ENCODE results near the gene ELP1.

ELP1 gene

DNA sequence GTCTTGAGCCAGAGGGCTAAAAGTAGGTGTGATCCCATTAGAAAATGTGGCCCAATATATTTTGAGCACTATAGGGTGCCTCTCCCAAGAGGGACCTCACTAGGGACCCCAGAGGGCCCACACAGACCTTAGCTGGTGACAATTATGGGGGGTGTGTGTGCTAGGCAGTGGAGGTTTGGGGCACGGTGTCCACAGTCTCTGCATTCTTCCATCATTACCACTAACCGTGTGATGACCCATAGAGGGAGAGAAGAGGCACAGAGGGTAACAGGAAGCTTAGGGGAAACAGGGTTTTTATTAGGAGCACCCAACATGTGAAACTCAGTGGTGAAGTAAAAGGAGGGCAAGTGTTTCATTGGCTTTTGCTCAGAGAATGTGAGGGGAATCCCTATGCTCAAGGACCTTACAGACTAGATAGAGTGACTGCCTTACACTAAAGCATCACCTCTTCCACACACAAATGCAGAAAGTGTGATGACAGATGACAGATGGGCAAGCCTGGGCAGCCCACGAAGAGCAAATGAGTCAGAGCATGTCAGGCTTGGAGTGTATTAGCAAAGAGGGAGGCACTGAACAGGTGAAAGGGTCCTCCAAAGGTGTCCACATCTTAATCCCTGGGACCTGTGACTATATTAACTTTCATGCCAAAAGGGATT lies 74.3 kb downstream of the ELP1 start:
- DNase-seq, result no peak
- Histone ChIP-seq H3K79me2 (ENCODE audit: low read length) (no peaks in the 10 kb centered on the region), H4K20me1 (ENCODE audit: insufficient read depth, low read length) (no peaks in the 10 kb centered on the region), H3K27ac (ENCODE audit: low read length) (no peak overlapping the region), H2AFZ (ENCODE audit: low read length) (no peak overlapping the region), H3K36me3 (replicated peaks; ENCODE audit: insufficient read depth, low read length) (no peaks in the 10 kb centered on the region), H3F3A (ENCODE audit: insufficient read depth, low read length) (no peaks in the 10 kb centered on the region), H3K9me3 (replicated peaks; ENCODE audit: insufficient read depth, low read length) (no peaks in the 10 kb centered on the region), H3K4me2 (ENCODE audit: low read depth, low read length) (no peak overlapping the region), H3K27me3 (replicated peaks; ENCODE audit: insufficient read depth, low read length) (no peaks in the 10 kb centered on the region), H3K9ac (ENCODE audit: low read length) (no peak overlapping the region), H3K4me1 (ENCODE audit: low read length) (no peaks in the 10 kb centered on the region), H3K4me3 (ENCODE audit: low read length) (no peak overlapping the region), H3K9me2 (replicated peaks; ENCODE audit: insufficient read depth, low read length) (no peaks in the 10 kb centered on the region)
- TF ChIP-seq EZH2phosphoT487 (IDR thresholded peaks at IDR 0.05; ENCODE audit: low read length) (no peak), EZH2 (optimal IDR thresholded peaks at IDR 0.05; ENCODE audit: low read depth, low read length) (no peak)

DNA sequence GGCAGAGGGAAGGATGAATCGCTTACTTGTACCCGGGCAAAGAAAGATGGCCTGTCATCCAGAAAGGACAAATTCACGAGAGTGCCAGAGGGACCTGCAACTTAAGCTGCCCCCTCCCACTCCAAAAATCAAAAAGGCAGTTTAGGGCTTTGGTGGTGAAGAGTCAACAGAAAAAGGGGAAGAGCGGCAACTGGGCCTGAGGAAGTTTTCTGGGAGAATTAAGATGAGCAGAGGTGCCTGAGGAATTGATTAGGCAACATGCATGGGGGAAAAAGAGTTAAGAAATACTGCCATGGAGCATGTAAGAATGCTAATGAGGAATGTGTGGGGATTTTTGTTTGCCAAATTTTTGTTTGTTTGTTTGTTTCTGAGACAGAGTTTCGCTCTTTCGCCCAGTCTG lies 76.4 kb downstream of the ELP1 start:
- TF ChIP-seq EZH2 (optimal IDR thresholded peaks at IDR 0.05; ENCODE audit: low read depth, low read length) (no peak), EZH2phosphoT487 (IDR thresholded peaks at IDR 0.05; ENCODE audit: low read length) (no peak)
- TF ChIP-seq, protein P1, sequence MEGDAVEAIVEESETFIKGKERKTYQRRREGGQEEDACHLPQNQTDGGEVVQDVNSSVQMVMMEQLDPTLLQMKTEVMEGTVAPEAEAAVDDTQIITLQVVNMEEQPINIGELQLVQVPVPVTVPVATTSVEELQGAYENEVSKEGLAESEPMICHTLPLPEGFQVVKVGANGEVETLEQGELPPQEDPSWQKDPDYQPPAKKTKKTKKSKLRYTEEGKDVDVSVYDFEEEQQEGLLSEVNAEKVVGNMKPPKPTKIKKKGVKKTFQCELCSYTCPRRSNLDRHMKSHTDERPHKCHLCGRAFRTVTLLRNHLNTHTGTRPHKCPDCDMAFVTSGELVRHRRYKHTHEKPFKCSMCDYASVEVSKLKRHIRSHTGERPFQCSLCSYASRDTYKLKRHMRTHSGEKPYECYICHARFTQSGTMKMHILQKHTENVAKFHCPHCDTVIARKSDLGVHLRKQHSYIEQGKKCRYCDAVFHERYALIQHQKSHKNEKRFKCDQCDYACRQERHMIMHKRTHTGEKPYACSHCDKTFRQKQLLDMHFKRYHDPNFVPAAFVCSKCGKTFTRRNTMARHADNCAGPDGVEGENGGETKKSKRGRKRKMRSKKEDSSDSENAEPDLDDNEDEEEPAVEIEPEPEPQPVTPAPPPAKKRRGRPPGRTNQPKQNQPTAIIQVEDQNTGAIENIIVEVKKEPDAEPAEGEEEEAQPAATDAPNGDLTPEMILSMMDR (IDR thresholded peaks at IDR 0.05; ENCODE audit: low read length), result no peak
- H3K27ac ChIP-seq (ENCODE audit: low read length), result no peak overlapping the region
- no peak overlapping the region for H2AFZ ChIP-seq (ENCODE audit: low read length)
- H3K9me3 ChIP-seq (replicated peaks; ENCODE audit: insufficient read depth, low read length), result no peaks in the 10 kb centered on the region
- no peak for DNase-seq
- no peak overlapping the region for H3K9ac ChIP-seq (ENCODE audit: low read length)
- H3K9me2 ChIP-seq (replicated peaks; ENCODE audit: insufficient read depth, low read length), result no peaks in the 10 kb centered on the region
- no peaks in the 10 kb centered on the region for H3F3A ChIP-seq (ENCODE audit: insufficient read depth, low read length)
- H3K79me2 ChIP-seq (ENCODE audit: low read length), result no peaks in the 10 kb centered on the region
- no peaks in the 10 kb centered on the region for H3K36me3 ChIP-seq (replicated peaks; ENCODE audit: insufficient read depth, low read length)
- no peaks in the 10 kb centered on the region for H3K27me3 ChIP-seq (replicated peaks; ENCODE audit: insufficient read depth, low read length)
- no peaks in the 10 kb centered on the region for H3K4me1 ChIP-seq (ENCODE audit: low read length)
- H4K20me1 ChIP-seq (ENCODE audit: insufficient read depth, low read length), result no peaks in the 10 kb centered on the region
- H3K4me2 ChIP-seq (ENCODE audit: low read depth, low read length), result no peak overlapping the region
- H3K4me3 ChIP-seq (ENCODE audit: low read length), result no peak overlapping the region

DNA sequence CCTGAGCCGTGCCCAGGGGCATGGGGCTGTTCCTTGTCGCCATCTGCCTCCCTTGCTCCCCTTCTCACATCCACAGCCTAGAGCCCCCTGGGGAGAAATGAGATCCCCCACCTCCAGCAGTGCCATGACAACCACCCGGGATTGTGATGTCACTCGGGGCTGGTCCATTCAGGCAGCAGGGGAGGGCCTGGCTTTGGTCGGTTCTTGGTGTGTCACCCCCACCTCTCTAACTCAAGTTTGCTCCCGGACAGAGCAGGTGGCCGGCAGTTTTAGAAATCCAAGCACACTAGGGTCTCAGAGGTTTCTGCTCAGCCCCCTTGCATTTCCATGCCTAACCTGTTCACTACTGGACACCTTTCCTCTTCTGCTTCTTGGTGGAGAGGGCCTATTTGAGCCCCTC lies 78.0 kb downstream of the ELP1 start, which contains the start of gene ACTL7B:
TSS of gene ACTL7B (minus strand) at position 99 of the 400 bp plus-strand sequence. CDS start at position 43, 56 bp downstream.
- no peaks in the 10 kb centered on the region for H3K4me1 ChIP-seq (ENCODE audit: low read length)
- H3K9ac ChIP-seq (ENCODE audit: low read length), result no peak within 1 kb of the TSS
- no peak within 1 kb of the TSS for H2AFZ ChIP-seq (ENCODE audit: low read length)
- no peaks in the 10 kb centered on the region for H3F3A ChIP-seq (ENCODE audit: insufficient read depth, low read length)
- H3K79me2 ChIP-seq (ENCODE audit: low read length), result no peaks in the 10 kb centered on the region
- TF ChIP-seq, protein P1 (IDR thresholded peaks at IDR 0.05; ENCODE audit: low read length), result no peak
- no peak for TF ChIP-seq EZH2phosphoT487 (IDR thresholded peaks at IDR 0.05; ENCODE audit: low read length)
- no peak for TF ChIP-seq EZH2 (optimal IDR thresholded peaks at IDR 0.05; ENCODE audit: low read depth, low read length)
- H4K20me1 ChIP-seq (ENCODE audit: insufficient read depth, low read length), result no peaks in the 10 kb centered on the region
- H3K36me3 ChIP-seq (replicated peaks; ENCODE audit: insufficient read depth, low read length), result no peaks in the 10 kb centered on the region
- no peak within 1 kb of the TSS for H3K4me2 ChIP-seq (ENCODE audit: low read depth, low read length)
- H3K9me3 ChIP-seq (replicated peaks; ENCODE audit: insufficient read depth, low read length), result no peaks in the 10 kb centered on the region
- no peaks in the 10 kb centered on the region for H3K27me3 ChIP-seq (replicated peaks; ENCODE audit: insufficient read depth, low read length)
- H3K9me2 ChIP-seq (replicated peaks; ENCODE audit: insufficient read depth, low read length), result no peaks in the 10 kb centered on the region
- no peak within 1 kb of the TSS for H3K4me3 ChIP-seq (ENCODE audit: low read length)
- H3K27ac ChIP-seq (ENCODE audit: low read length), result no peak within 1 kb of the TSS
- no peak for DNase-seq

DNA sequence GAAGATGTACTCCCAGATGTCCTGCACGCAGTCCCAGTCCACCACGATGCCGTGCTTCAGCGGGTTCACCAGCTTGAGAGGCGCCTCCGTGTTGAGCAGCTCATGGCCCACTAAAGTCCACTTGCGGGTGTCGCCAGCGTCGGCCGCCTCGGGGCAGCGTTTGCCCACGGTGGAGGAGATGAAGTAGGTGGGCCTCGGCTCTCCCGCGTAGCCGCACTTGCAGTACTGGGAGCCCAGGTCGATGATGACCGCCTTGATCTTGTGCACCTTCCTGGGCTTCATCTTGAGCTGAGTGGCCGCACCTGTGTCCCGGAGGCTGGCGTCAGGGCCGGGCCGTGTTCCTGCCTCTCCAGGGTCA lies 78.4 kb downstream of the ELP1 start:
- no peaks in the 10 kb centered on the region for H3K27me3 ChIP-seq (replicated peaks; ENCODE audit: insufficient read depth, low read length)
- H3K36me3 ChIP-seq (replicated peaks; ENCODE audit: insufficient read depth, low read length), result no peaks in the 10 kb centered on the region
- no peaks in the 10 kb centered on the region for H4K20me1 ChIP-seq (ENCODE audit: insufficient read depth, low read length)
- no peak overlapping the region for H3K4me3 ChIP-seq (ENCODE audit: low read length)
- H3K4me1 ChIP-seq (ENCODE audit: low read length), result no peaks in the 10 kb centered on the region
- TF ChIP-seq EZH2phosphoT487 (IDR thresholded peaks at IDR 0.05; ENCODE audit: low read length) (no peak), EZH2 (optimal IDR thresholded peaks at IDR 0.05; ENCODE audit: low read depth, low read length) (no peak)
- TF ChIP-seq, protein P1 (IDR thresholded peaks at IDR 0.05; ENCODE audit: low read length), result no peak
- H3K27ac ChIP-seq (ENCODE audit: low read length), result no peak overlapping the region
- no peak for DNase-seq
- no peaks in the 10 kb centered on the region for H3F3A ChIP-seq (ENCODE audit: insufficient read depth, low read length)
- H3K9ac ChIP-seq (ENCODE audit: low read length), result no peak overlapping the region
- H2AFZ ChIP-seq (ENCODE audit: low read length), result no peak overlapping the region
- no peaks in the 10 kb centered on the region for H3K9me3 ChIP-seq (replicated peaks; ENCODE audit: insufficient read depth, low read length)
- no peaks in the 10 kb centered on the region for H3K9me2 ChIP-seq (replicated peaks; ENCODE audit: insufficient read depth, low read length)
- H3K79me2 ChIP-seq (ENCODE audit: low read length), result no peaks in the 10 kb centered on the region
- H3K4me2 ChIP-seq (ENCODE audit: low read depth, low read length), result no peak overlapping the region
